HFFc6 (cell line): ENCODE data around the gene RAD51B. TPM values are rescaled to one million over a fixed set of nuclear protein-coding genes. Genes with fewer than 3 reads are reported as not detected.

Experiments
- DNase-seq: peaks from one replicate; pipeline ENCODE4 v3.0.0-alpha.2; 2018
- H3K27ac Mint-ChIP-seq: 2 replicates; pipeline ENCODE4 v1.8.0; 2020; ENCODE audit warnings: mild to moderate bottlenecking, mixed read lengths
- H3K27me3 Mint-ChIP-seq: 2 replicates; pipeline ENCODE4 v1.8.0; 2021; ENCODE audit warnings: mild to moderate bottlenecking, moderate library complexity, mixed read lengths; ENCODE audit not compliant: insufficient read depth
- H3K36me3 Mint-ChIP-seq: 2 replicates; pipeline ENCODE4 v1.8.0; 2021; ENCODE audit warnings: low read depth, mixed read lengths
- H3K4me1 Mint-ChIP-seq: 2 replicates; pipeline ENCODE4 v1.8.0; 2020; ENCODE audit warnings: low read depth, mixed read lengths
- H3K4me3 Mint-ChIP-seq: 2 replicates; pipeline ENCODE4 v1.8.0; 2020; ENCODE audit warnings: mild to moderate bottlenecking, moderate library complexity, mixed read lengths
- H3K9me3 Mint-ChIP-seq: 2 replicates; pipeline ENCODE4 v1.8.0; 2020; ENCODE audit warnings: mild to moderate bottlenecking, mixed read lengths
- total RNA-seq, 6 experiments: library from RNA; stranded (reverse); fragmentation: NEBNext Ultra II Directional; extraction: Animal tissue kit (Norgen Biotek cat#: 25700); gene quantifications; 2 replicates in 1 of 6; 3 replicates in 5 of 6; pipeline ENCODE4 v1.2.3, GENCODE V29; 2021
- TF ChIP-seq, protein P1 (sequence below): fragments of 200-600 bp; sonication (generic); IDR thresholded peaks from 2 replicates; pipeline ENCODE4 v1.5.0; 2021; ENCODE audit warnings: antibody characterized with exemption, mild to moderate bottlenecking

RAD51B gene
- total RNA-seq, 6 experiments from 2014 or later: 7.1 to 12.4 (median 9.6) TPM

DNA sequence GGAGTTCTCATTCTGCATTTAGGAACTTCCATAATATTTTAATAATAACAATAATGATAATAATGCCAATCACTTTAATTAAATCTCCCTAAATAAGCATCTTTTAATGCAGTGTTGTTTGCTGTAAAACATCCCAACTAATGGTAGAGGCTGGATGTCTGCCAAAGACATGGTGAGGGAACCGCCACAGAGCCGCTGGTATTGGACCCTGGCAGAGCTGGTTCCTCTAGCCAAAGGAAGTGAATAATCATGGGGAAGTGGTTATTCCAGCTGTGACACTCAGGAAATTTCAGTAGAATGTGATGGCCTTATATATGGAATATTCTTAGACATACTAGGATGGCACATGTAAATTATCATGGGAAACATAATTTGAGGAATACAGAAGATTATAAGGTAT is 490.0 kb downstream of the RAD51B start:
- 0 out of 2 replicates have a peak overlapping the region, but pooled peaks have one; percentile 14 for H3K27ac Mint-ChIP-seq
- no peak for DNase-seq
- peaks cover 29% of the 10 kb centered on the region for H3K4me1 Mint-ChIP-seq
- no peaks in the 10 kb centered on the region for H3K27me3 Mint-ChIP-seq
- TF ChIP-seq, protein P1, sequence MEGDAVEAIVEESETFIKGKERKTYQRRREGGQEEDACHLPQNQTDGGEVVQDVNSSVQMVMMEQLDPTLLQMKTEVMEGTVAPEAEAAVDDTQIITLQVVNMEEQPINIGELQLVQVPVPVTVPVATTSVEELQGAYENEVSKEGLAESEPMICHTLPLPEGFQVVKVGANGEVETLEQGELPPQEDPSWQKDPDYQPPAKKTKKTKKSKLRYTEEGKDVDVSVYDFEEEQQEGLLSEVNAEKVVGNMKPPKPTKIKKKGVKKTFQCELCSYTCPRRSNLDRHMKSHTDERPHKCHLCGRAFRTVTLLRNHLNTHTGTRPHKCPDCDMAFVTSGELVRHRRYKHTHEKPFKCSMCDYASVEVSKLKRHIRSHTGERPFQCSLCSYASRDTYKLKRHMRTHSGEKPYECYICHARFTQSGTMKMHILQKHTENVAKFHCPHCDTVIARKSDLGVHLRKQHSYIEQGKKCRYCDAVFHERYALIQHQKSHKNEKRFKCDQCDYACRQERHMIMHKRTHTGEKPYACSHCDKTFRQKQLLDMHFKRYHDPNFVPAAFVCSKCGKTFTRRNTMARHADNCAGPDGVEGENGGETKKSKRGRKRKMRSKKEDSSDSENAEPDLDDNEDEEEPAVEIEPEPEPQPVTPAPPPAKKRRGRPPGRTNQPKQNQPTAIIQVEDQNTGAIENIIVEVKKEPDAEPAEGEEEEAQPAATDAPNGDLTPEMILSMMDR: no peak
- no peaks in the 10 kb centered on the region for H3K9me3 Mint-ChIP-seq
- no peak overlapping the region; the same call in 1 of the 2 replicates for H3K4me3 Mint-ChIP-seq
- H3K36me3 Mint-ChIP-seq: no peaks in the 10 kb centered on the region

DNA sequence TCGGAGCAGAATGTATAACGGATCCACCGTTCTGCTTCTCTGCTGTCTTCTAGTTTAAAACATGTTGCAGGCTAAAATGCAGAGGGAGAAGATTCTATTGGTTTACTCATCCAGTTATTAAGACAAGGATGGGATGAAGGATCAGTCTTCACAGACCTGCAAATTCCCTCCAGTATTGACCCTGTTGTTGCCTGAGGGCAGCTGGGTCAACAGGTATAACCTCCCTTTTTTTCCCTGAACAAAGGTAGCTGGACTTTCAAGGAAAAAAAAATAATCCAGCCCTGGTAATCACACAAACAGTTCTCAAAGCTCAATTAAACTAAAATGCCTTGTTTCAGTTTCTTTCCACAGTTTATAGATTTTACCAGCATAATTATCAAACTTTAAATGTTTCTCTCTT is 492.7 kb downstream of the RAD51B start:
- no peaks in the 10 kb centered on the region for H3K36me3 Mint-ChIP-seq
- TF ChIP-seq, protein P1: no peak
- no peak for DNase-seq
- H3K27me3 Mint-ChIP-seq: no peaks in the 10 kb centered on the region
- no peak overlapping the region for H3K4me3 Mint-ChIP-seq
- no peak overlapping the region for H3K27ac Mint-ChIP-seq
- H3K4me1 Mint-ChIP-seq: peaks cover 27% of the 10 kb centered on the region
- H3K9me3 Mint-ChIP-seq: no peaks in the 10 kb centered on the region

DNA sequence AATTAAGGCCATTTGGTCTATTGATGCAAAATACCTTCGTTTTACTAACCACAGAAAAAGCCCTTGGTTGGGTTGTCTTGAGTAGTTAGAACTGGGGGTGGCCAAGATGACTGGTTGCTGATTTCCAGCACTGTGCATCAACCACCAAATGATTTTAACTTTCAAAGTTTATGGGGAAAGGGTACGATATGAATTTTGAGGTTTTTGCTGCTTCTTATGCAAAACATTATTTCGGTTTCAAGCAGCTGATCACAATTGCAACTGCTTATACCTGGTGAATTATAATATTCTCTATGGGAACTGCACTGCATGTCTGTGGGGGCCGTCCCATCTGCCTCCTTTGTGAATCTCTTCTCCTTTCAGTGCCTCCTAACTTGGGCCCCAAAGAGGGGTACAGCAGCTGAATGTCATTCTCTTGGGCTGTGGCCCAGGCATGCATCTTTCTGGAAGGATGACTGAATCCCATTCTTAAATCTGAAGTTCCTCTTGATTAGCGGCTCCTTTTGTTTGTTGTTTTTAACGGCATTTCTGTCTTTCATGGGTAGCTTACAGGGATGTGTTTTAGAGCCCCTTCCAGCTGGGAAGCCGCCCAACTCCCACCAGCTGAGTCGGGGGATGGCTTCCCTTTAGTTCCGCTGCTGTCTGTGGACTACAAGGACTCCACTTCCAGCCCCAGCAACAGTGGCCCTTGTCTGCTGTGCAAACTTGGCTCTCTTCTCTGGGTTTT is 493.5 kb downstream of the RAD51B start:
- H3K4me3 Mint-ChIP-seq: no peak overlapping the region
- H3K9me3 Mint-ChIP-seq: no peaks in the 10 kb centered on the region
- H3K27me3 Mint-ChIP-seq: no peaks in the 10 kb centered on the region
- TF ChIP-seq, protein P1: no peak
- DNase-seq: no peak
- H3K36me3 Mint-ChIP-seq: no peaks in the 10 kb centered on the region
- H3K27ac Mint-ChIP-seq: no peak overlapping the region
- H3K4me1 Mint-ChIP-seq: peaks cover 20% of the 10 kb centered on the region

DNA sequence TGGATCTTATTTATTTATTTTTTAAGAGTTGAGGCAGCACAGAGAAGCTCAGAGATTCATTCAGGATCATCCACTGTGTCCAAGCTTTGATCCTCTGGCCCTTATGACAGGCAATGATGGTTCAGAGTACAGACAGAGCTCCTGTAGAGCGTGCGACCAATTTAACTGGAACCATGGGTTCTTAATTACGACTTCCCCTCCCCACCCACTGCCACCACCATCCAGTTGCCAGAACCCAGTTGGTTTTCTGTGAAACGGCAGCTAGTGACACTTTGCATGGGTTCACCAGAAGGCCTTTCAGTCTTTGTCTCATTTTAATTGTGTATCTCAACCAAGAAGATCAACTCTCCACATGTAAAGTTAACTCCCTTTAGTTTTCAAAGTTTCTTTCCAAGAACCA is 495.1 kb downstream of the RAD51B start:
- no peak for DNase-seq
- Mint-ChIP-seq H3K27me3 (no peaks in the 10 kb centered on the region), H3K27ac (no peak overlapping the region), H3K9me3 (no peaks in the 10 kb centered on the region), H3K36me3 (no peaks in the 10 kb centered on the region), H3K4me1 (peaks cover 13% of the 10 kb centered on the region; the same call in 1 of the 2 replicates), H3K4me3 (no peak overlapping the region)
- TF ChIP-seq, protein P1: no peak

DNA sequence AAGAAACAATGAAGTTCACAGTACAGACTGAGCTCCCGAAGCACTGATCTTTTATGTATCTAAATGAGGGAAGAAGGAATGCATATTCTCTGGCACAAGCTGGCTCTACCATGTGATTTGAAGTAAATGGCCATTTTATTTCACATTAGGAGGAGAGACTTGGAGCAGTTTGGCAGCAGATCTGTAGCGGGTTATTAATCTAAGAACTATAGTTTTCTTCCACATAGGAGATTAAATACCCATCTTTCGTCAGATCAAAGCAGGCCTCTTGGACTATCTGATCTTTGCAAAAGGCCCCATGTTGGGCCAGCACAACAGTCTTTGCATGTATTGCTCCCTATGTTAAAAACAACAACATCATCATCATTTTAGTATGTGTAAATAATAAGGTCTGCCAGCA is 495.5 kb downstream of the RAD51B start:
- Mint-ChIP-seq H3K27me3 (peaks cover 1% of the 10 kb centered on the region; the same call in 1 of the 2 replicates), H3K27ac (no peak overlapping the region), H3K36me3 (no peaks in the 10 kb centered on the region), H3K4me1 (peaks cover 10% of the 10 kb centered on the region; the same call in 1 of the 2 replicates), H3K4me3 (no peak overlapping the region), H3K9me3 (no peaks in the 10 kb centered on the region)
- TF ChIP-seq, protein P1: no peak
- DNase-seq: no peak
